Activated CD8-positive, alpha-beta memory T cell treated with anti-CD3 and anti-CD28 coated beads, Interleukin-2, amount 10 ng/mL, durations not matched to agents 7 days and 5 days (primary cell): ENCODE data around the gene UTP11. TPM values are rescaled to one million over a fixed set of nuclear protein-coding genes. Genes with fewer than 3 reads are reported as not detected.

Experiments
- ATAC-seq: fragments of 150-1000 bp; cut with Tn5 transposase; one replicate; pipeline ENCODE4 v1.10.0; 2021; ENCODE audit warnings: moderate library complexity
- CTCF ChIA-PET: fragments of 350-600 bp; sonication (Branson Sonifier 250); formaldehyde crosslinking; loops from one replicate; lab custom pipeline; 2021; ENCODE audit warnings: antibody characterized with exemption; lab: Charles Lee
- DNase-seq: peaks from one replicate; pipeline ENCODE4 v3.0.0-alpha.2; 2020
- H3K27ac Mint-ChIP-seq: one replicate; pipeline ENCODE4 v1.8.0; 2021; ENCODE audit warnings: mild to moderate bottlenecking, mixed read lengths
- H3K27me3 Mint-ChIP-seq: one replicate; pipeline ENCODE4 v1.8.0; 2021; ENCODE audit warnings: mixed read lengths
- H3K36me3 Mint-ChIP-seq: one replicate; pipeline ENCODE4 v1.8.0; 2021; ENCODE audit warnings: mild to moderate bottlenecking, mixed read lengths
- H3K4me1 Mint-ChIP-seq: one replicate; pipeline ENCODE4 v1.8.0; 2021; ENCODE audit warnings: mixed read lengths
- H3K4me3 Mint-ChIP-seq: one replicate; pipeline ENCODE4 v1.8.0; 2021; ENCODE audit warnings: mild to moderate bottlenecking, moderate library complexity, mixed read lengths
- H3K9me3 Mint-ChIP-seq: one replicate; pipeline ENCODE4 v1.8.0; 2022; ENCODE audit warnings: low read depth, mixed read lengths
- total RNA-seq, 2 experiments: library from RNA; stranded (reverse); gene quantifications; one replicate each; pipeline ENCODE4 v1.2.3, GENCODE V29; 2021

UTP11 gene
- total RNA-seq, 2 experiments from 2014 or later, result 32.4 to 49.6 TPM

GRCh38 chr1:38047603-38048141 is 35.1 kb downstream of the UTP11 start:
- Mint-ChIP-seq H3K27ac (no peak overlapping the region), H3K4me3 (peak overlapping the region; percentile 57), H3K9me3 (no peaks in the 10 kb centered on the region), H3K27me3 (peaks cover 45% of the 10 kb centered on the region), H3K36me3 (no peaks in the 10 kb centered on the region), H3K4me1 (peaks cover 9% of the 10 kb centered on the region)
- ATAC-seq (no peak), DNase-seq (no peak)
- CTCF ChIA-PET, result no interaction called here

- H3K4me1 Mint-ChIP-seq, result peaks cover 9% of the 10 kb centered on the region
- CTCF ChIA-PET, result no interaction called here
- DNase-seq, result no peak
- no peak for ATAC-seq
- H3K9me3 Mint-ChIP-seq, result no peaks in the 10 kb centered on the region
- H3K4me3 Mint-ChIP-seq, result no peak overlapping the region
- no peak overlapping the region for H3K27ac Mint-ChIP-seq
- no peaks in the 10 kb centered on the region for H3K36me3 Mint-ChIP-seq
- H3K27me3 Mint-ChIP-seq, result peaks cover 21% of the 10 kb centered on the region
Measured at GRCh38 chr1:38050397-38051078, 38.0 kb downstream of the UTP11 start.

GRCh38 chr1:38051079-38051543 is 38.6 kb downstream of the UTP11 start:
- no peak overlapping the region for H3K4me3 Mint-ChIP-seq
- no peak for ATAC-seq
- H3K27ac Mint-ChIP-seq, result no peak overlapping the region
- H3K4me1 Mint-ChIP-seq, result peaks cover 8% of the 10 kb centered on the region
- no peak for DNase-seq
- H3K9me3 Mint-ChIP-seq, result no peaks in the 10 kb centered on the region
- CTCF ChIA-PET, result no interaction called here
- H3K27me3 Mint-ChIP-seq, result peaks cover 18% of the 10 kb centered on the region
- no peaks in the 10 kb centered on the region for H3K36me3 Mint-ChIP-seq

GRCh38 chr1:38052750-38053415 is 40.3 kb downstream of the UTP11 start:
- ATAC-seq, result no peak
- no peaks in the 10 kb centered on the region for H3K36me3 Mint-ChIP-seq
- DNase-seq, result no peak
- CTCF ChIA-PET, result interaction anchor here (2.3 kb wide), 1 partner anchor 26 kb away, joined by 7 read pairs; no protein-coding TSS in a partner anchor
- H3K9me3 Mint-ChIP-seq, result no peaks in the 10 kb centered on the region
- peaks cover 6% of the 10 kb centered on the region for H3K4me1 Mint-ChIP-seq
- no peak overlapping the region for H3K4me3 Mint-ChIP-seq
- no peak overlapping the region for H3K27ac Mint-ChIP-seq
- peaks cover 11% of the 10 kb centered on the region for H3K27me3 Mint-ChIP-seq

- no peaks in the 10 kb centered on the region for H3K36me3 Mint-ChIP-seq
- H3K9me3 Mint-ChIP-seq, result no peaks in the 10 kb centered on the region
- H3K27ac Mint-ChIP-seq, result no peak overlapping the region
- DNase-seq (no peak), ATAC-seq (no peak)
- CTCF ChIA-PET, result interaction anchor here (2.3 kb wide), 1 partner anchor 26 kb away, joined by 7 read pairs; no protein-coding TSS in a partner anchor
- H3K4me1 Mint-ChIP-seq, result peaks cover 6% of the 10 kb centered on the region
- peaks cover 9% of the 10 kb centered on the region for H3K27me3 Mint-ChIP-seq
- no peak overlapping the region for H3K4me3 Mint-ChIP-seq
Measured at GRCh38 chr1:38053416-38054091, 41.0 kb downstream of the UTP11 start.

GRCh38 chr1:38055398-38055797 is 42.9 kb downstream of the UTP11 start:
- ATAC-seq, result no peak
- CTCF ChIA-PET, result no interaction called here
- Mint-ChIP-seq H3K4me3 (no peak overlapping the region), H3K27me3 (peaks cover 4% of the 10 kb centered on the region), H3K9me3 (no peaks in the 10 kb centered on the region), H3K4me1 (peaks cover 6% of the 10 kb centered on the region), H3K36me3 (no peaks in the 10 kb centered on the region), H3K27ac (no peak overlapping the region)
- no peak for DNase-seq

GRCh38 chr1:38055965-38056364 is 43.4 kb downstream of the UTP11 start:
- ATAC-seq, result no peak
- no peak for DNase-seq
- Mint-ChIP-seq H3K27ac (no peak overlapping the region), H3K36me3 (no peaks in the 10 kb centered on the region), H3K27me3 (peaks cover 4% of the 10 kb centered on the region), H3K4me3 (no peak overlapping the region), H3K4me1 (peaks cover 6% of the 10 kb centered on the region), H3K9me3 (no peaks in the 10 kb centered on the region)
- CTCF ChIA-PET, result no interaction called here

- Mint-ChIP-seq H3K4me1 (no peaks in the 10 kb centered on the region), H3K9me3 (no peaks in the 10 kb centered on the region), H3K36me3 (no peaks in the 10 kb centered on the region), H3K4me3 (no peak overlapping the region), H3K27ac (no peak overlapping the region), H3K27me3 (peaks cover 4% of the 10 kb centered on the region)
- CTCF ChIA-PET, result interaction anchor here (0.6 kb wide), 1 partner anchor 41 kb away, joined by 3 read pairs; no protein-coding TSS in a partner anchor
- no peak for DNase-seq
- ATAC-seq, result no peak
Measured at GRCh38 chr1:38059635-38060250, 47.2 kb downstream of the UTP11 start.

GRCh38 chr1:38060498-38060897 is 48.0 kb downstream of the UTP11 start:
- no peak for DNase-seq
- Mint-ChIP-seq H3K4me1 (no peaks in the 10 kb centered on the region), H3K36me3 (no peaks in the 10 kb centered on the region), H3K9me3 (no peaks in the 10 kb centered on the region), H3K27me3 (peaks cover 4% of the 10 kb centered on the region), H3K4me3 (no peak overlapping the region), H3K27ac (no peak overlapping the region)
- ATAC-seq, result no peak
- CTCF ChIA-PET, result interaction anchor here (1.0 kb wide), 1 partner anchor 12 kb away, joined by 3 read pairs; no protein-coding TSS in a partner anchor

GRCh38 chr1:38061290-38061689 is 48.8 kb downstream of the UTP11 start:
- H3K27ac Mint-ChIP-seq, result no peak overlapping the region

GRCh38 chr1:38061883-38062328 is 49.4 kb downstream of the UTP11 start:
- CTCF ChIA-PET, result interaction anchor here (1.2 kb wide), 1 partner anchor 11 kb away, joined by 3 read pairs; no protein-coding TSS in a partner anchor
- Mint-ChIP-seq H3K9me3 (no peaks in the 10 kb centered on the region), H3K36me3 (no peaks in the 10 kb centered on the region), H3K4me3 (no peak overlapping the region), H3K4me1 (no peaks in the 10 kb centered on the region), H3K27ac (no peak overlapping the region), H3K27me3 (peaks cover 5% of the 10 kb centered on the region)
- ATAC-seq (no peak), DNase-seq (no peak)

More at GRCh38 chr1:38061290-38061689, 48.8 kb downstream of the UTP11 start:
- H3K4me3 Mint-ChIP-seq, result no peak overlapping the region
- CTCF ChIA-PET, result interaction anchor here (1.0 kb wide), 1 partner anchor 11 kb away, joined by 3 read pairs; no protein-coding TSS in a partner anchor
- no peak for DNase-seq
- H3K36me3 Mint-ChIP-seq, result no peaks in the 10 kb centered on the region
- no peaks in the 10 kb centered on the region for H3K9me3 Mint-ChIP-seq
- ATAC-seq, result no peak
- peaks cover 4% of the 10 kb centered on the region for H3K27me3 Mint-ChIP-seq
- no peaks in the 10 kb centered on the region for H3K4me1 Mint-ChIP-seq

- DNase-seq (no peak), ATAC-seq (no peak)
- no peaks in the 10 kb centered on the region for H3K36me3 Mint-ChIP-seq
- peaks cover 12% of the 10 kb centered on the region for H3K27me3 Mint-ChIP-seq
- CTCF ChIA-PET, result interaction anchor here (1.2 kb wide), 1 partner anchor 10 kb away, joined by 3 read pairs; no protein-coding TSS in a partner anchor
- H3K4me3 Mint-ChIP-seq, result no peak overlapping the region
- no peak overlapping the region for H3K27ac Mint-ChIP-seq
- no peaks in the 10 kb centered on the region for H3K9me3 Mint-ChIP-seq
- H3K4me1 Mint-ChIP-seq, result no peaks in the 10 kb centered on the region
Measured at GRCh38 chr1:38062361-38063288, 50.1 kb downstream of the UTP11 start.
